ENCODE data around the gene GSTA4. TPM values are rescaled to one million over a fixed set of nuclear protein-coding genes. Genes with fewer than 3 reads are reported as not detected.
"Not testable (repeated sequence)": the region's sequence is repeated elsewhere in the genome, so short reads cannot be mapped to it uniquely, and the experiment has no call there.

GSTA4 gene
- total RNA-seq, 1 donor, result 25.9 TPM

DNA sequence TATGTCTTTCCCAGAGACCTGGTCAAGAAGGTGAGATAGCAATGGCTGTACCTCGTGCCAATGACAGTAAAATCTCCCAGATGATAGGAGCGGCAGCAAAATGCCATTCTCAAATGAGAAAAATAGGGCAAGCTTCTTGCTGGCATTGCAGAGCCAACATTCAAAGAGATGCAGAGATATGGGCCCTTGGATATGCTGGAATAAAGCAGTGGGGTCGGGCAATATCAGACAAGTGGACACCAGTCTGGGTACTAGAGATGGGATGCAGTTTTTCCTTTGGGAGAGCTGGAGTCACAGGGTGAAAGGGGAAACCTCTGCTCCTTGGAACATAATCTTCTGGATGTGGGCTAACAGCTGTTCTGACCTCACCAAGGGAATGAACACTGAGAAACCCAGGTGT, 29.0 kb downstream of the GSTA4 start:
- TF ChIP-seq, protein P1, sequence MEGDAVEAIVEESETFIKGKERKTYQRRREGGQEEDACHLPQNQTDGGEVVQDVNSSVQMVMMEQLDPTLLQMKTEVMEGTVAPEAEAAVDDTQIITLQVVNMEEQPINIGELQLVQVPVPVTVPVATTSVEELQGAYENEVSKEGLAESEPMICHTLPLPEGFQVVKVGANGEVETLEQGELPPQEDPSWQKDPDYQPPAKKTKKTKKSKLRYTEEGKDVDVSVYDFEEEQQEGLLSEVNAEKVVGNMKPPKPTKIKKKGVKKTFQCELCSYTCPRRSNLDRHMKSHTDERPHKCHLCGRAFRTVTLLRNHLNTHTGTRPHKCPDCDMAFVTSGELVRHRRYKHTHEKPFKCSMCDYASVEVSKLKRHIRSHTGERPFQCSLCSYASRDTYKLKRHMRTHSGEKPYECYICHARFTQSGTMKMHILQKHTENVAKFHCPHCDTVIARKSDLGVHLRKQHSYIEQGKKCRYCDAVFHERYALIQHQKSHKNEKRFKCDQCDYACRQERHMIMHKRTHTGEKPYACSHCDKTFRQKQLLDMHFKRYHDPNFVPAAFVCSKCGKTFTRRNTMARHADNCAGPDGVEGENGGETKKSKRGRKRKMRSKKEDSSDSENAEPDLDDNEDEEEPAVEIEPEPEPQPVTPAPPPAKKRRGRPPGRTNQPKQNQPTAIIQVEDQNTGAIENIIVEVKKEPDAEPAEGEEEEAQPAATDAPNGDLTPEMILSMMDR (IDR thresholded peaks at IDR 0.05; ENCODE audit: insufficient read depth, low read depth, low read length), result no peak
- no peak for DNase-seq (ENCODE audit: low read depth)
- H3K4me3 ChIP-seq (ENCODE audit: low read depth, low read length), result no peak overlapping the region

DNA sequence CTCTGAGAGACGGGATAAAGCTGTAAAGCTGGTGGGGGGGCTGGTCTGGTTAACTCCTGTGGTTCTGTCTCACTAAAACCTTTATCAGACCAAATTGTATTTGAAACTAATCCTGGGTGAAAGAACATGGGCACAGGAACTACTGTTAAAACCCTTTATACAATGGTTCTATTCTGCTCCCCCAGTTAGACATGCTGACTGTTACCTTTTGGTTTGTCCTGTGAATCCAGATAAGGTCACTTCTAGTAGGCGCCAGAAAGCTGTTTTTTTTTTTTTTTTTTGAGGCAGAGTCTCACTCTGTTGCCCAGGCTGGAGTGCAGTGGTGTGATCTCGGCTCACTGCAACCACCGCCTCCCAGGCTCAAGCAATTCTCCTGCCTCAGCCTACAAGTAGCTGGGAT, 29.7 kb downstream of the GSTA4 start:
- no peak overlapping the region for H3K4me3 ChIP-seq (ENCODE audit: low read depth, low read length)
- TF ChIP-seq, protein P1 (IDR thresholded peaks at IDR 0.05; ENCODE audit: insufficient read depth, low read depth, low read length), result no peak
- DNase-seq (ENCODE audit: low read depth), result no peak

DNA sequence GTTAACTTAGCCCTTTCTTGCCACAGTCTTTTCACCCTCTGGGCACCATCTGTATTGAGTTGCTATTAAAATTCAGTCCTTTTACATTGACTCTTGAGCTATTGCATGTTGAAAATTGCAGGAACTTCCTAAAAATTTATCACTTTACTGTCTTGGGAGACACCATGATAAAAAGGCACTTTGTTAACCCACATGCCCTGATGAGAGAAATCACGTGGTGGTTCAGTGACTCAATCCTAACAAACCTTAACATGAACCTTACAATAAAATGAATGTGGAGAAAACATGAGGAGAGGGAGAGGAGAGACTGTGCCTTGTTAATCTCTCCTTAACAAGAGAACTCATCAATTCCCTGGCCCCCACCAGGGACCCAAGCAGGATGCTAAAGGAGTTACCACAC, 30.8 kb downstream of the GSTA4 start:
- DNase-seq (ENCODE audit: low read depth), result no peak
- TF ChIP-seq, protein P1 (IDR thresholded peaks at IDR 0.05; ENCODE audit: insufficient read depth, low read depth, low read length), result no peak
- no peak overlapping the region for H3K4me3 ChIP-seq (ENCODE audit: low read depth, low read length)

DNA sequence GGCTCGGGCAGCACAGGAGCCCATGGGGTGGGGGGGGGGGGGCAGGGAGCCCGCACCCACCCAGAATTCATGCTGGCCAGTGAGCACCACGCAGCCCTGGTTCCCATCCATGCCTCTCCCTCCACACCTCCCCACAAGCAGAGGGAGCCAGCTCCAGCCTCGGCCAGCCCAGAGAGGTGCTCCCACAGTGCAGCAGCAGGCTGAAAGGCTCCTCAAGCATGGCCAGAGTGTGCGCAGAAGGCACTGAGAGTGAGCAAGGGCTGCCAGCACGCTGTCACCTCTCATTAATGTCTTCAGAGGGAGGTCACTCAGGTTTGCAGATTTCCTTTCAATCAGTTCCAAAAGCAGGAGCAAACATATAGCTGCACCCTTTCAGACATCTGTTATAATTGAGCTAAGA, 32.4 kb downstream of the GSTA4 start:
- DNase-seq (ENCODE audit: low read depth), result no peak
- TF ChIP-seq, protein P1 (IDR thresholded peaks at IDR 0.05; ENCODE audit: insufficient read depth, low read depth, low read length), result no peak
- H3K4me3 ChIP-seq (ENCODE audit: low read depth, low read length), result no peak overlapping the region

DNA sequence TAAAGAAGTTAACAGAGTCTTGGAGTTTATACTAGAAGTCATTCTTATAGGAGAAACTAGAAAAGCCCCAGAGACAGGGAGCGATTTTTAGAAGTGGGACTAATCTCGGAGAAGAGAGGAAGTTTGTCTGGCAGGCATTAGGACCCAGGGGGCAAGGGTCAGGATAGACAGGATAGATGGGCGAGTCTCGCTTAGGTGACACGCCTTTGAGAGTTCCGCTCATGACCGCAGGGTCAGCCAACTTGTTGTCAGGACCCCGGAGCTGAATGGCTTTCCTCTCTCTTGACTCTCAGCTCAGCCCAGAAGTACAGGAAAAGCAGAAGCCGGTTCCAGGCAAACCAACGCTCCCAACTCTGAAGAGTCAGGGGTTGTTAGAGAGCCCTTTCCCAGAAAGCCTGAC, 34.1 kb downstream of the GSTA4 start:
- DNase-seq (ENCODE audit: low read depth); H3K4me3 ChIP-seq (ENCODE audit: low read depth, low read length): not testable (repeated sequence)

DNA sequence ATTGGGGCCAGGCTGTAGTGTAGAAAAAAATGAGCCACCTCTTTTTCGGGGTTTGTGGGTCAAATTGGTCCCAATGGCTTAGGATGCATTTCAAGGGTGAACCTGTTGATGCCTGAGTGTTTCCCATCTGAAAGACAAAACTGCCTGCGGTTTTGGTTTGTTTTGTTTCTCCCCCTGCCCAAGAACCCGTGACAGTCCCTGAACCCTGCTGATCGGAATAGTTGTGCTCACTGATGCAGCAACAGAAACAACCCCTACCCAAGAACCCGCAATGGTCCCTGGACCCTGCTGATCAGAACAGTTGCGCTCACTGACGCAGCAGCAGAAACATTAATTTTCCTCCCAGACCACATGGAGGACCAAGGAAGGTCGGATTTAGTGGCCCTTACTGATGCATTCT, 34.9 kb downstream of the GSTA4 start:
- DNase-seq (ENCODE audit: low read depth); H3K4me3 ChIP-seq (ENCODE audit: low read depth, low read length): not testable (repeated sequence)

DNA sequence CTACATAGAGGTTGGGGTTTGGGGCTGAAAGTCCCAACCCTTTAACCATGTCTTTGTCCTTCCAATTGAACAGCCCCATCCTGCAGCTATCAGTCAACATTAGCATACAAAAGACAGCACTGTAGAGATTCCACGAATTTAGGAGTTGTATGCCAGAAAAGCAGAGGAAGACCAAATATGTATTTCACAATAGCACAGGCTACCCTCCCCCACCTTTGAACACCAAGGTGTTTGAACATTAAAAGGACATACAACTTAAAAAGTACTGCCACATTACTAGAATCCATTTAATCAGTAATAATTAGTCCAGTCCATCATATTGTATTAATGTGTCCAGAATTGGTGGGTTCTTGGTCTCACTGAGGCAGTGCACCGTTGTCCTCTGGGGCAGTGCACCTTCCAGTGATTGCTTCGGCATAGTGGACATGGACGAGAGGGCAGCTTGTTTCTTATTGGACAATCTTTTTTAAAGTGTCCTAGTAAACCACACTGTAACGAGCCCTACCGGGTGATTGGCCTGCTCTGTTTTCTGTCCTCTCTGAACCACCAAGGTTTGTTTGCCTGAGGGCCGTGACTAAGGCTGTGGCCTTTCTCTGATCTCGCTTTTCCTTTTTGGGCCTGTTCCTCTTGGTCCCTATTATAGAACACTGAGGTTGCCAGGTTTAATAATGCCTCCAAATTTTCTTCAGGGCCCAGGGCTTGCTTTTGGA, 36.4 kb downstream of the GSTA4 start:
- DNase-seq (ENCODE audit: low read depth), result no peak
- TF ChIP-seq, protein P1 (IDR thresholded peaks at IDR 0.05; ENCODE audit: insufficient read depth, low read depth, low read length), result no peak
- H3K4me3 ChIP-seq (ENCODE audit: low read depth, low read length), result no peak overlapping the region

DNA sequence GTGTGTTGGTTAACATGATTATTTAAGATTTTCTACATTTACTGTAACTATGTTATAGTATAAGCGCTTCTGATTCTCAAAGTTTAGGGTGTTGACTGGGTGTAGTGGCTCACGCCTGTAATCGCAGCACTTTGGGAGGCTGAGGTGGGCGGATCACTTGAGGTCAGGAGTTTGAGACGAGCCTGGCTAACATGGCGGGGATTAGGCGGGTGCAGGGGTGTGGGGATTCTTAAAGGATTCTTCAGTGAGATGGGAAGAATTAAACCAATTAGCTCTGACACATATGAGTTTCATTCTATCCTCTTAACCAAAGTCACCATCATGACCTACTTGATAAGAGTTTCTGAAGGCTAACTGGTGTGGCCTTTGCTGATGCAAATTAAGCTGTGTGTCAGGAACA, 39.2 kb downstream of the GSTA4 start:
- DNase-seq (ENCODE audit: low read depth), result no peak
- TF ChIP-seq, protein P1 (IDR thresholded peaks at IDR 0.05; ENCODE audit: insufficient read depth, low read depth, low read length), result no peak

More for the DNA sequence above, 39.2 kb downstream of the GSTA4 start:
- H3K4me3 ChIP-seq (ENCODE audit: low read depth, low read length), result no peak overlapping the region

Data from fibroblast of villous mesenchyme (primary cell).